ENCODE results near the gene DNAAF3.

Gene DNAAF3

DNA sequence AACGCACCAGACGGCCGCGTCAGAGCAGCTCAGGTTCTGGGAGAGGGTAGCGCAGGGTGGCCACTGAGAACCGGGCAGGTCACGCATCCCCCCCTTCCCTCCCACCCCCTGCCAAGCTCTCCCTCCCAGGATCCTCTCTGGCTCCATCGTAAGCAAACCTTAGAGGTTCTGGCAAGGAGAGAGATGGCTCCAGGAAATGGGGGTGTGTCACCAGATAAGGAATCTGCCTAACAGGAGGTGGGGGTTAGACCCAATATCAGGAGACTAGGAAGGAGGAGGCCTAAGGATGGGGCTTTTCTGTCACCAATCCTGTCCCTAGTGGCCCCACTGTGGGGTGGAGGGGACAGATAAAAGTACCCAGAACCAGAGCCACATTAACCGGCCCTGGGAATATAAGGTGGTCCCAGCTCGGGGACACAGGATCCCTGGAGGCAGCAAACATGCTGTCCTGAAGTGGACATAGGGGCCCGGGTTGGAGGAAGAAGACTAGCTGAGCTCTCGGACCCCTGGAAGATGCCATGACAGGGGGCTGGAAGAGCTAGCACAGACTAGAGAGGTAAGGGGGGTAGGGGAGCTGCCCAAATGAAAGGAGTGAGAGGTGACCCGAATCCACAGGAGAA lies 50.9 kb downstream of the DNAAF3 start:
- DNase-seq: no peak

DNA sequence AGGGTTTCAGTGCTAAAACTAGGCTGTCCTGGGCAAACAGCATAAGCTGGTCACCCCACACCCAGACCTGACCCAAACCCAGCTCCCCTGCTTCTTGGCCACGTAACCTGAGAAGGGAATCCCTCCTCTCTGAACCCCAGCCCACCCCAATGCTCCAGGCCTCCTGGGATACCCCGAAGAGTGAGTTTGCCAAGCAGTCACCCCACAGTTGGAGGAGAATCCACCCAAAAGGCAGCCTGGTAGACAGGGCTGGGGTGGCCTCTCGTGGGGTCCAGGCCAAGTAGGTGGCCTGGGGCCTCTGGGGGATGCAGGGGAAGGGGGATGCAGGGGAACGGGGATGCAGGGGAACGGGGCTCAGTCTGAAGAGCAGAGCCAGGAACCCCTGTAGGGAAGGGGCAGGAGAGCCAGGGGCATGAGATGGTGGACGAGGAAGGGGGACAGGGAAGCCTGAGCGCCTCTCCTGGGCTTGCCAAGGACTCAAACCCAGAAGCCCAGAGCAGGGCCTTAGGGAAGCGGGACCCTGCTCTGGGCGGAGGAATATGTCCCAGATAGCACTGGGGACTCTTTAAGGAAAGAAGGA lies 51.8 kb downstream of the DNAAF3 start:
- no peak for DNase-seq

DNA sequence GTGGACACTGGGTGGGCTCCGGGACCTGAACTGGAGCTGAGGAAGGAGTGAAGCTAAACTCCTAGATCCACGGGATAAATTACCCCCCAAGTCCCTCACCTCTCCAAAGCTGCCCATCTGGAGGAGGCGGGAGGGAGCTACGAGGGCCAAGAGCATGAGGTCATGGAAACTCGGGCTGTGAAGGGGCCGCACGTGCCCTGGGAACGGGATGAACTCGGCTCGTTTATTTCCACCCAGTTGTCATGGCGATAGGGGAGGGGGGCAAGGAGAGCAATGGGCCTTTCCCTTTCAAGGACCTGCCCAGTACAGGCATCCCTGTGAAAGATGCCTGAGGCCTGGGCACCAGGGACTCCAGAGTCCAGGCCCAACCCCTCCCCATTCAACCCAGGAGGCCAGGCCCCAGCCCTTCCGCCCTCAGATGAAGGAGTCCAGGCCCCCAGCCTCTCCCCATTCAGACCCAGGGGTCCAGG lies 52.8 kb downstream of the DNAAF3 start:
- no peak for DNase-seq

DNA sequence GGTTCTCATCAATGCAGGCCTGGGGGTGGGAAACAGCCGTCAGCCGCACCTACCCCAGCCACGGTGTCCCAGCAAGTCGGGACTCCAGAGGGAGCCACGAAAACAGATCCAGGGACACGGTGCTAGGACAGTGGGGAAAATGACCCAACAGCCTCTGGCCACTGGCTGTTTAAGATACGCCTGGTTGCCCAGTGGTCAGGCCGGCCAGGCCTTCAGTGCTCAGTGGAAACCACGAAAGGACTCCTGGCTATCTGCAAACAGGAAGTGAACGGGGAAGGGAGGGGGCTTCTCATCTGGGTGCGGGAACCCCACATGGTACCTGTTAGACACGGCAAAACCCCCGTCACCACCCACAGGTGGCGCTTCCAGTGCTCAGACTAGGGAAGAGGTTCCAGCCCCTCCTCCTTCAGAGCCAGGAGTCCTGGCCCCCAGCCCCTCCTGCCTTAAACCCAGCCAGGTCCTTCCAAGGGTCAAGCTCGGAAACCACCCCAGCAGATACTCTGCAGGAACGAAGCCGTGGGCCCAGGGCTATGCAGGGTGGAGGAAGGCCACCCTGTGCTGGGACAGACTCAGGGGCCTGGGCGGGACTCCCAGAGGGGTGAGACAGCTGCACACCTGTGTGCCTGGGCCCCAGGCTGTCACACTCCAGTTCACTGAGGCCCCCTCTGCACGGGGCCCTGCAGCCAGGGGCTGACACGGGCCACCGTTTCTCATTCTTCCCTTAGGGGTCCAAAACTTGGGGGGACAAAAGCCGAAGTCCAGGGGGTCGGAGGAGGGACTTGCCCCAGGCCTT lies 53.4 kb downstream of the DNAAF3 start:
- DNase-seq: no peak

DNA sequence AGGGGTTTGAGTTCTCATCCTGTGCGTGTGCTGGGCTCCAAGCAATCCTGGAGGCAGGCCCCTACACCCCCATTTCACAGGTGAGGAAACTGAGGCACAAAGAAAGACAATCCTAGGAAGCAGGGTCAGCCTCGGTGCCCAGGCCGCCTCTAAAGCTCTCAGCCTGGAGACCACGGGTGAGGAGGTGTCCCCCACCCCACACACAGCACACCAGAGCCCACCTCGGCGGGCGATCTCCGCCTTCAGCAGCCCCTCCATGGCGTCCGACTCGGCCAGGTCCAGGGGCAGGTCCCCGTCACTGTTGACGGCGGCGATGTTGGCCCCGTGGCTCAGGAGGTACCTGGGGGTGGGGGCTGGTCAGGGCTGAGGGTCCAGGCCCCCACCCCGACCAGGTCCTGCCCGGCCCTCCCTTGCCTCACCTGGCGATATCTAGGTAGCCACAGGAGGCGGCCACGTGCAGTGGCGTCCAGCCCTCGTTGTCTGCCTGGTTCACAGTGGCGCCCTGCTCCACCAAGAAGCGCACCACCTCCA lies 54.1 kb downstream of the DNAAF3 start:
- no peak for DNase-seq

DNA sequence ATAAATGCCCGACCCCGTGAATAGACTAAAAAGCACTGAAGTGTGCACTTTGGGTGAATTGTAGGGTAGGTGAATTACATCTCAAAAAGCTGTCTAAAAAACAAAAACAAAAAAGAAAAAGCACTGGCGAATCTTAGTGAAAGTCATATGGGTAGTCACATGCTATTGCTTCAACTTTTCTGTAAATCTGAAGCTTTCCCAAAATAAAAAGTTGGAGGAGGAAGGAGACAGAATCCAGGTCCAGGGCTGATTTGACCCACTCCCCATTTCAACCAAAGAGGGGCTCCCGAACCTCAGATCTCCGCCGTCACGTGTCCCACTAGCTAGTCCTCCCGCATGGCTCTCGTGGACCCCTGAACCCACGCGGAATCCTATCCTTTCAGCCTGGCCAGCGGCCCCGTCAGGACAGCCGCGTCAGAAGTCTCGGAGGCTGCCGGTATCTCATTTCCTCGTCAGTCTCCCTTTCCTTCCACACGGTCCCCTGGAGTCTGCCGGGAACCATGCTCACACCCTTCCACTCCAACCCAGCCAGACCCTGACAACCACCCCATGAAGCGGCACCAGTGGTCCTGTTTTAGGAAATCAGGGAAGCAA lies 55.1 kb downstream of the DNAAF3 start:
- DNase-seq: no peak

DNA sequence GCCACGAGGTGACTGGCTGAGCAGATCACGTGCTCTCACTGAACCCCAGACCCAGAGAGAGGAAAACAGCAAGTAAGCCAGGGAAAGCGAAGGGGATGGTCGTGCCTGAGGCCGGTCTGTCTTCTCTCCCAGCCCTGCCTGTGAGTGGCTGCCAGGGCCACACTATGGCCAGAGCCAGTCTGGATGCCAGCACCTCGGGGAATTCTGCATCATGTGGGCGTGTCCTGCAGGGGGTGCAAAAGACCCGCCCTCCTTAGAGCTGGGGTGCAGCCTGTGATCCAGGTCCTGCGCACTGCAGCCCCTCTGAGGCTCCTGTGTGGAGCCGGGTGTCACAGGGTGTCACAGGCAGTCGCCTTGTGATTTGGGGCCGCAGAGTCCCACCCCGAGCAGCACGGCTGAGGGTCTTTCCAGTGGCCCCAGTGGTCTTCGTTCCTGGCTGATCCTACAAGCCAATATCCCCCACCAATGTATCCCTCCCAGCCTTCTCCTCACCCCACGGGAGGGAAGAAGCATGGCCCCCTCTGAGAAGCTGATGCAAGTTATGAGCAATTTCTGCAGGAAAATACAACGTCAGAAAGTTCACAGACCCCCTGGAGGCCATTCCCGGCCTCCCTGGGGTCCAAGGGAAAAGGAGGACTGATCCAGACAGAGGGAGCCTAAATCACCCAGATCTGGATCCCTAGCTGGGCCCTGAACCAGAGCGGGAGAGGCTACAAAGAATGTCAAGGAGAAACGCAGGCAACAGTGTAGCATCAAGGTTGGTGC lies 56.7 kb downstream of the DNAAF3 start:
- DNase-seq: no peak

All from inflammatory macrophage treated with lipopolysaccharide for 1 hour (primary cell).